Stimulated activated CD4-positive, alpha-beta T cell treated with anti-CD3 and anti-CD28 coated beads, Interleukin-15, amount 100 ng/mL, for 1 hour (primary cell): Measurements from ENCODE around the gene EPO.

Experiments used
- DNase-seq, 2 donors: peaks; one replicate each; pipeline ENCODE4 v3.0.0-alpha.2; 2020; ENCODE audit warnings: low read depth in 1 of 2, low spot score in 1 of 2

The EPO gene

GRCh38 chr7:100682991-100683658, 37.1 kb upstream of the EPO start:
- DNase-seq, result no peak

- DNase-seq, result no peak
Measured at GRCh38 chr7:100683659-100684533, 36.4 kb upstream of the EPO start.

DNA sequence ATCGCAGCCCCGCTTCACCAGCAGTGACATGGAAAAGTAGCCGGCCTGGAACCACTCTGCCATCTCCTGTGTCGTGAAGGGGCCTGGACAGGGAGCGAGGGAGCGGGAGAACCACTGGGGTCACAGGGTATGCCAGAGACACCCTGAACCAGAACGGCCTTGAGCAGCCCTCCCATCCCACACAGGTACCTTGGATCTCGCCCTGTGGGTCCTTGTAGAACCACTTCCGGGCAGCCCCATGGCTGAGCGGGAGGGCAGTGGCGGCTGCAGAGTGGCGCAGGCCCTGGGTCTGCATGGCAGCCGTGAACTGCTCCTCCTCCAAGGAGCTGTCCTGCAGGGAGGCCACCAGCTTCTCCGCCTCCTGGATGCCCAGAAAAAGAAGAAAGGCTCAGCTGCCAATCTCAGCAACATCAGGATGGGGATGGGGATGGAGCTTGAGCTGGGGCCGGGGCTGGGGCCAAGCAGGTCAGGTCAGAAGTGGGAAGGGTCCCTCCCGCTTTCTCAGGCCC, 35.7 kb upstream of the EPO start:
- no peak for DNase-seq

DNA sequence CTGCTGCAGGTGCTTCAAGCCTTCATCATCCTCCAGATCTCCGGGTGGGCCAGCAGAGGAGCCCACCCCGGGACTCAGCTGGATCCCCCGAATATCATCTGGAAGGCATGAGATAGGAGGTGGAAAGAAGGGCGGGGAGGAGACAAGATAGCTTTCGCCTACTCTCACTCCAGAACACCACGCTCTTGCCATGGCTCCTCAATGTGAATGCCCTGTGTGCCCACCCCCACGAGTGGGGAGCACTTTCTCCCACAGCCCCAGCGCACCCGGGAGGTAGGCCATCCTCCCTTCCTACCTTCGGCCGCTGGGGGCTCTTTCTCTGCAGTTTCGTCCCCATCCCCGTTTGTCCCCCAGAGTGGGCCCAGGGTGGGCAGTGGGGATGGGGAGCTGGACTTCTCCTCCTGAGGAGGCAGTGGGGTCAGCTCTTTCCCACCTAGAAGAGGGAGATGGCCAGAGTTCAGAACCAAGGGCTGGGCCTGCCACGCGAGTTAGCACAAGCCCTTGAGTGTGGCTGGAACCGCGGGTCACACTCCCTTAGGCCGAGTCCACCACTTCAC, 35.1 kb upstream of the EPO start:
- no peak for DNase-seq

- no peak for DNase-seq
Measured at GRCh38 chr7:100685631-100686145, 34.6 kb upstream of the EPO start.

GRCh38 chr7:100686201-100686821, 34.0 kb upstream of the EPO start:
- no peak for DNase-seq

DNA sequence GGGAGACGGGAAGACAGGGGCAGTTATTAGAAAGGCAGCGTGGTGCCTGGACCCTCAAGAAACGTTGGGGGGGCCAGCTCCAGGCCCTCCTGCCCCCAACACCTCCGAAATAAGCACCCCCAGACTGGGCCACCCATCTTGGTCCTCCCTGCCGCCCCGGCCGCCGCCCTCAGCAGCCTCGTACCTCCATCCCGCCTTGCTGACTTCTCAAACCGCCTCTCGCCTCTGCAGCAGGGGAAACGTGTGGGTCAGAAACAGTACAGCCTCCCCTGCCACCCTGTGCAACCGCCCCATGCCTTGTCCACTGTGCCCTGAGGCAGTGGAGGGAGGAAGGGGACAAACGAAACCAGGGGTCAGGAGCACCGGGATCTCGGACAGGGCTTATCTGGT, 33.5 kb upstream of the EPO start:
- DNase-seq, result no peak

DNA sequence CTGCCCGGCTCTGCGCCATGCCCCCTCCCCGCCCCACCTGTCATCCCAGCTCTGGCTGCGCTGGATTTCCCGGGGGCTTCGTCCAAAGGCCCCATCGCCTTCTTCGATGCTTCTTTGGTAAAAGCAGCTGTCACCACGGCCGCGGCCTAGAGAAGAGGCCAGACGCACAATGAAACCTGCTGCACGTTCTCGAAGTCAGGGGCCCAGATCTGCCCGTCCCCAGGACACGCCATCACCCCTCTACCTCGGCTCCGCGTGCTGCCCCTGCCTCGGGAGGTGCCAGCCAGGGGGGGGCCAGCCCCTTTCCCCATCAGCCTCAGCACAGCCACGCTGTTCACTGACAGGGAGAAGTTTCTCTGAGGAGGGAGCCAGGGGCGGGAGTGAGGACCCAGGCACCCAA, 33.0 kb upstream of the EPO start:
- DNase-seq, result no peak

GRCh38 chr7:100687751-100688300, 32.4 kb upstream of the EPO start:
- DNase-seq, result no peak

GRCh38 chr7:100688326-100688860, 31.9 kb upstream of the EPO start:
- no peak for DNase-seq

- DNase-seq, result no peak
Measured at GRCh38 chr7:100689230-100690135, 30.8 kb upstream of the EPO start.

DNA sequence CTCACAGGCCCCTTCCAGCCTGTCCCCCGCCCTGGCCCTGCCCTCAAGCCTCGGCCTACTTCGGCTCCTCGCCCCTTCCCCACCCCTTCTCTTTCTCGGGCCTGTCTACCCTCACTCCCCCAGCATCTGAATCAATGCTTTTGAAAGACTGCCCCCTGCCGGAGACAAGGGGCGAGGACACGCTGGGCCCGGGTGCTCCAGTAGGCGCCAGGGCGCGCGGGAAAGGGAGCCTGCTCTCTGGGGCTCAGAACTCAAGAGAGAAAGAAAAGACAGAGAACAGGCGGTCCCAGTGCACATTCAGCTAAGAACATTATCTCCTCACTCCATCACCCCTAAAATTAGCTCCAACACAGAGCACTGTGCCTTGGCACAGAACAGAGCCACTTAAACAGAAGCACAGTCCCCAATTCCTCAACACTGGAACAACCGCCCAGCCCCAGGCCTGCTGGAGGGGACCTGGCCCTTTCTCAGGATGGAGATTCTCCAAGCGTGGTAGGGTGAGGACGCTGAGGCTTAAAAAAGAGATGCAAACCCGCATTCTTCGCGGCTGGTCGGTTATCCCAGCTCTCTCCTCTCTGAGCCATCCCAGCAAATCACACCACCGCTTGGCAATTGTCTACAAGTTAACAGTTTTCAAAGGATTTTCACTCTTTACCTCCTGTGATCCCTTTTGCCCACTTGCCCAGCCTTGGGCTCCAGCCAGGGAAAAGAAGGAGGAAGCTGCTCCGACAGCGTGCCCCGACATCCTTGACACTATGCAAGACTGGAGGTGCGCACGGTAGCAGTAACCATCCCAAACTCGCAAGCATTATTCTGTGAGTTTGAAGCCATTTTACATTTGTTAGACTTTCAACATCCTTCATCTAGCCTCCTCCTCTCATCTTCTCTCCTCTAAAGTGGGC, 28.3 kb upstream of the EPO start:
- peak; percentile 66 to 70 for DNase-seq

DNA sequence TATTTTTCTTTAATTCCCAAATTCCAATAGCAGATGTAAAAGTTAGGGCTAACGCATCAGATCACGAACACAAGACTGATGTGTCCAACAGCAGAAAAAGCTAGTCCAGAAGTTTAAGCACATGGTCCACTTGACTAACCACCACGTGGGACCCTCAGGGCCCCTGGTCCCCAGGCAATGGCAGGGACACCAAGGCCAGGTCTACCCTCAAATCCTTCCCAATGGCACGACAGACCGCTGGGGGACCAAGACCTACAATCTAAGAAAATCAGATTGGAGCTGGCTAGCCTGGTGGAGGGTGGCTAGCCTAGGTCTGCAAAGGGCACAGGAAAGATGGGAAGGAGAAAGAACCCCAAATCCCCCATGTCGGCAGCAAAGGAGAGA, 27.7 kb upstream of the EPO start:
- no peak for DNase-seq

GRCh38 chr7:100693312-100694097, 26.8 kb upstream of the EPO start:
- DNase-seq, result no peak

GRCh38 chr7:100694098-100694745, 26.0 kb upstream of the EPO start, which contains the start of gene GIGYF1:
TSS of gene GIGYF1 (minus strand) at chr7:100694250. CDS start at chr7:100688238, 6,012 bp downstream.
- peak; percentile 36 to 62 for DNase-seq

- DNase-seq, result no peak
Measured at GRCh38 chr7:100696123-100696521, 24.1 kb upstream of the EPO start.

- no peak for DNase-seq
Measured at GRCh38 chr7:100699018-100699417, 21.2 kb upstream of the EPO start.
